DND-41 (cell line): Measurements from ENCODE around the gene UNC13D.
A peak's percentile ranks its signal among the peaks of the same experiment; 100 is the strongest.

Experiments used
- ATAC-seq: fragments of 200-7000 bp; cut with Tn5 transposase; 3 replicates; pipeline ENCODE4 v1.9.1; 2021; ENCODE audit warnings: low read depth; ENCODE audit not compliant: insufficient read depth
- DNase-seq: peaks from one replicate; pipeline ENCODE4 v3.0.0-alpha.2; 2020
- H2AFZ ChIP-seq: 2 replicates; pipeline ENCODE4 v1.6.0; 2012; ENCODE audit warnings: low read depth, low read length
- H3K27ac ChIP-seq: 2 replicates; pipeline ENCODE4 v1.5.1; 2012; ENCODE audit warnings: low read length, inconsistent platforms
- H3K27me3 ChIP-seq: fragments of 200-600 bp; sonication (generic); 2 replicates; pipeline ENCODE4 v1.6.0; 2012; ENCODE audit warnings: low read length, mild to moderate bottlenecking, inconsistent platforms; ENCODE audit not compliant: insufficient read depth, poor library complexity
- H3K36me3 ChIP-seq: 2 replicates; pipeline ENCODE4 v1.5.1; 2012; ENCODE audit warnings: low read length, inconsistent platforms; ENCODE audit not compliant: insufficient read depth
- H3K4me1 ChIP-seq: 2 replicates; pipeline ENCODE4 v1.5.1; 2012; ENCODE audit warnings: mild to moderate bottlenecking, low read length; ENCODE audit not compliant: insufficient read depth
- H3K4me2 ChIP-seq: 2 replicates; pipeline ENCODE4 v1.6.0; 2012; ENCODE audit warnings: mild to moderate bottlenecking, moderate library complexity, low read length, inconsistent platforms; ENCODE audit not compliant: insufficient read depth
- H3K4me3 ChIP-seq, 2 experiments: fragments of 200-600 bp in 1 of 2; shearing (Covaris generic) in 1 of 2; 2 replicates each; pipeline ENCODE4 v1.5.1; 2012 to 2016; ENCODE audit warnings: inconsistent platforms in 2 of 2, low read length in 2 of 2, mild to moderate bottlenecking in 2 of 2, low read depth in 1 of 2, moderate library complexity in 1 of 2
- H3K79me2 ChIP-seq: 2 replicates; pipeline ENCODE4 v1.6.0; 2012; ENCODE audit warnings: low read length, inconsistent platforms; ENCODE audit not compliant: insufficient read depth
- H3K9ac ChIP-seq: 2 replicates; pipeline ENCODE4 v1.6.0; 2012; ENCODE audit warnings: low read depth, mild to moderate bottlenecking, inconsistent platforms, low read length, moderate library complexity
- H3K9me3 ChIP-seq: 2 replicates; pipeline ENCODE4 v1.5.1; 2012; ENCODE audit warnings: low read length, moderate library complexity, mild to moderate bottlenecking, inconsistent platforms; ENCODE audit not compliant: insufficient read depth, severe bottlenecking
- H4K20me1 ChIP-seq: 2 replicates; pipeline ENCODE4 v1.6.0; 2012; ENCODE audit warnings: low read length; ENCODE audit not compliant: insufficient read depth
- EZH2 ChIP-seq: IDR thresholded peaks from 3 replicates; pipeline ENCODE4 v1.6.1; 2012; ENCODE audit warnings: borderline replicate concordance, low read depth, mild to moderate bottlenecking, moderate library complexity, low read length, inconsistent platforms; ENCODE audit not compliant: severe bottlenecking
- TF ChIP-seq, protein P1 (sequence below): IDR thresholded peaks from 2 replicates; pipeline ENCODE4 v1.5.1; 2012; ENCODE audit warnings: borderline replicate concordance, low read length, moderate library complexity, mild to moderate bottlenecking; ENCODE audit not compliant: poor library complexity, severe bottlenecking; ENCODE audit errors: extremely low read depth

UNC13D gene

DNA sequence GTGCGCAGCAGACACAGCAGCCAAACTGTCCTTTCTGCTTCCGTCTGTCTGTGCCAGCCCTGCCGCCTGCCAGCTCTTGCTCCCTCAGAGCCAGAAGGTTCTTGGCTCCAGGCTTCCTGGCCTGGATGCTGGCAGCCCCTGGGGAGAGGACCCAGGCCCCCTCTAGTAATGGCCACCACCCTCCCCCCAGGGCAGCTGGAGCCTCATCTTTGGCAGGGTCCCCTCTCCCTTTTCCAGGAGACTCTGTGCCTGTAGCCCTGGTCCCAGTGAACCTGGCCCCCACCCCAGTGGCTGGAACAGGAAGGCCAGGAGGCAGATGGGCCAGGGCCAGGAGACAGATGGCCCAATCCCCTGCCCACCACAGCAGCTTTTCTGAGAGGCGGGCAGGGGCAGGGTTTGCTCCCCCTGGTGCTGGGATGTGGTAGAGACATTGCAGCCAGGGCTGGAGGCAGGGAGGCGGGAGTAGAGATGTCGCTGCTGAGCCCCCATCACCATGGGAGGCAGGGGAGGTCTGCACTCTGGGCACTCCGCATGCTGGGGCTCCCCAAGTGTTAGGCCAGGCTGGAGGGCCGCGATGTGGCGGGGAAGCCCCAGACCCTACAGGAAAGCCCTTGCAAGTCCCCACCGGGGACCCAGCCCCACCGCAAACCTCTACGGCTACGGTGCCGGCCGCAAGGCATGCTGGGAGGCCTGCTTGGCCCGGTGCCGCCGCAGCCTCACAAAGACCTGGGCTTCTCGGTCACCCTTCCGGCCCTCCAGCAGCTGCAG, 16.7 kb downstream of the UNC13D start:
- no peak overlapping the region for H2AFZ ChIP-seq
- peaks cover 6% of the 10 kb centered on the region; the same call in 1 of the 2 replicates for H4K20me1 ChIP-seq
- H3K4me3 ChIP-seq, result no peak overlapping the region
- TF ChIP-seq EZH2, result no peak
- TF ChIP-seq, protein P1, sequence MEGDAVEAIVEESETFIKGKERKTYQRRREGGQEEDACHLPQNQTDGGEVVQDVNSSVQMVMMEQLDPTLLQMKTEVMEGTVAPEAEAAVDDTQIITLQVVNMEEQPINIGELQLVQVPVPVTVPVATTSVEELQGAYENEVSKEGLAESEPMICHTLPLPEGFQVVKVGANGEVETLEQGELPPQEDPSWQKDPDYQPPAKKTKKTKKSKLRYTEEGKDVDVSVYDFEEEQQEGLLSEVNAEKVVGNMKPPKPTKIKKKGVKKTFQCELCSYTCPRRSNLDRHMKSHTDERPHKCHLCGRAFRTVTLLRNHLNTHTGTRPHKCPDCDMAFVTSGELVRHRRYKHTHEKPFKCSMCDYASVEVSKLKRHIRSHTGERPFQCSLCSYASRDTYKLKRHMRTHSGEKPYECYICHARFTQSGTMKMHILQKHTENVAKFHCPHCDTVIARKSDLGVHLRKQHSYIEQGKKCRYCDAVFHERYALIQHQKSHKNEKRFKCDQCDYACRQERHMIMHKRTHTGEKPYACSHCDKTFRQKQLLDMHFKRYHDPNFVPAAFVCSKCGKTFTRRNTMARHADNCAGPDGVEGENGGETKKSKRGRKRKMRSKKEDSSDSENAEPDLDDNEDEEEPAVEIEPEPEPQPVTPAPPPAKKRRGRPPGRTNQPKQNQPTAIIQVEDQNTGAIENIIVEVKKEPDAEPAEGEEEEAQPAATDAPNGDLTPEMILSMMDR, result peak; percentile 76
- H3K9ac ChIP-seq, result no peak overlapping the region
- H3K36me3 ChIP-seq, result peaks cover 75% of the 10 kb centered on the region
- H3K79me2 ChIP-seq, result no peaks in the 10 kb centered on the region
- peak overlapping the region; percentile 27; the same call in 1 of the 2 replicates for H3K27ac ChIP-seq
- DNase-seq, result peak; percentile 61
- H3K4me2 ChIP-seq, result no peak overlapping the region
- H3K4me1 ChIP-seq, result no peaks in the 10 kb centered on the region
- no peaks in the 10 kb centered on the region for H3K27me3 ChIP-seq
- H3K9me3 ChIP-seq, result no peaks in the 10 kb centered on the region
- peak; percentile 67 for ATAC-seq

DNA sequence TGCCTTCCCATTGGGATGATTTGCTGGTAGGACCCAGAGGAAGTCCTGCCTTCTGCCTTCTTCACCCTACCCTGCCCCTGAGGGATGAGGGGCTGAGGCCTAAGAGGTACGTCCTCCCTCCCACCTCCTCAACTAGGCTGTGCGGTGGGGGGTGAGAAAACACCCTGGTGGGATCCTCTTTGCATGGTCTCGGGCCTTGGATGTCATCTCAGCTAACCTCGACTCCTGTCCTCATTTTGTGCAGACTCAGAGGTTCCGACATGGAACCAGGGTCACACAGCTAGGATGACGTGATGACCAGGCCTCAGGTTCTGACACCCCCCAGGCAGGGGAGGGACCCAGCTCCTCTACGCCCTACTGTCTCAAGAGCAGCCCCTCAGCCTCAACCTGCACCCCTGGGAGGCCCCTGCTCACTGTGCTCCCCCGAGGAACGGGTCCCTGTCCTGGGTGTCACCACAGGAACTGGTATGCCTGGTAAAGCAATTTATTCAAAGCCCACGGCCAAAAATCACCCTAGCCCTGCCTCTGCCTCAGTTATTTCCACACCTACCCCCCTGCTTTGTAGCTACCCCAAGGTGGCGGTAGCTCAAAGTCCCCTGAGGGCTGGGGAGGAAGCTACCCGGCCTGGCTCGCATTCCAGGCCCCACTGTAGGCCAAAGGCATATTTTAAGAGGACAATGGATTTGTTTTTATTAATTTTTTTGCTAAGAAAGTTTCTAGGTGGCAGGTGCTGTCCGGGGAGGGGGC, 17.5 kb downstream of the UNC13D start:
- H3K4me2 ChIP-seq, result no peak overlapping the region
- DNase-seq (no peak), ATAC-seq (no peak)
- peaks cover 83% of the 10 kb centered on the region for H3K36me3 ChIP-seq
- H3K27me3 ChIP-seq, result no peaks in the 10 kb centered on the region
- H3K27ac ChIP-seq, result 0 out of 2 replicates have a peak overlapping the region, but pooled peaks have one; percentile 38
- peaks cover 11% of the 10 kb centered on the region for H4K20me1 ChIP-seq
- no peak overlapping the region for H3K4me3 ChIP-seq
- H2AFZ ChIP-seq, result no peak overlapping the region
- H3K9ac ChIP-seq, result no peak overlapping the region
- H3K9me3 ChIP-seq, result no peaks in the 10 kb centered on the region
- no peak for TF ChIP-seq EZH2
- TF ChIP-seq, protein P1, result no peak
- no peaks in the 10 kb centered on the region for H3K79me2 ChIP-seq
- H3K4me1 ChIP-seq, result no peaks in the 10 kb centered on the region

DNA sequence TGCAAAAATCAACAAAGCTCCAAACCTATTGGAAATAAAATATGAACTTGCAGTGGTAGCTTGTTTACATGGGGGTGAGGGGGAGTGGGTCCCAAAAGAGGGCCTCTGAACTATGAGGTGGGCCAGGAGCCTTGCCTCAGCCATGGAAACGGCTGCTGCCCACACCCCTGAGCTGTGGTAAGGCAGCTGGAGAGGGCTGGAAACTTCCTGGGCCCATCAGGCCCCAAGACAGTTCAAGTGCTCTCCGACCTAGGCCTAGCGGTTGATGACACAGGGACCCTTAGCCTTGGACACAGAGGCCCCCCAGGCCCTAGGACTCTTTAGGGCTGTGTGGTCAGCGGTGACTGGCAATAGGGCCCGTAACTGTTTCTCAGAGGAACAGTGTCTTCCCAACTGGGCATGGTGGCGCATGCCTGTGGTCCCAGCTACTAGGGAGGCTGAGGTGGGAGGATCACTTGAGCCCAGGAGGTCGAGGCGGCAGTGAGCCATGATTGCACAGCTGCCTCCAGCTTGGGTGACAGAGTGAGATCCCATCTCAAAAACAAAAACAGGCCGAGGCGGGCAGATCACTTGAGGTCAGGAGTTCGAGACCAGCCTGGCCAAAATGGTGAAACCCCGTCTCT, 18.3 kb downstream of the UNC13D start:
- no peak overlapping the region for H3K4me2 ChIP-seq
- no peak for TF ChIP-seq EZH2
- TF ChIP-seq, protein P1, result no peak
- no peak overlapping the region for H3K9ac ChIP-seq
- H3K27me3 ChIP-seq, result no peaks in the 10 kb centered on the region
- ATAC-seq (no peak), DNase-seq (no peak)
- H3K27ac ChIP-seq, result peak overlapping the region; percentile 14; the same call in 1 of the 2 replicates
- H3K9me3 ChIP-seq, result no peaks in the 10 kb centered on the region
- no peaks in the 10 kb centered on the region for H3K4me1 ChIP-seq
- H4K20me1 ChIP-seq, result peaks cover 11% of the 10 kb centered on the region
- H3K4me3 ChIP-seq, result no peak overlapping the region
- no peak overlapping the region for H2AFZ ChIP-seq
- no peaks in the 10 kb centered on the region for H3K79me2 ChIP-seq
- peaks cover 88% of the 10 kb centered on the region for H3K36me3 ChIP-seq
